A549 (cell line): ENCODE results near the gene AGA. TPM values are rescaled to one million over a fixed set of nuclear protein-coding genes. Genes with fewer than 3 reads are reported as not detected.

ENCODE experiments used
- ATAC-seq, 2 experiments: fragments of 200-7000 bp in 1 of 2; fragments of >200 bp in 1 of 2; cut with Nextera tagmentation in 1 of 2; cut with Tn5 transposase in 1 of 2; 3 replicates each; pipeline versions ENCODE4 v1.8.0 to v1.9.1; 2018 to 2020; ENCODE audit warnings: mild to moderate bottlenecking in 1 of 2, moderate library complexity in 1 of 2
- CTCF ChIA-PET: fragments of 300-600 bp; sonication (Branson Sonifier 250); formaldehyde crosslinking; extraction: SDS; loops from one replicate; lab custom pipeline; 2021; ENCODE audit warnings: antibody characterized with exemption, inconsistent platforms; lab: Yijun Ruan, JAX
- POLR2A ChIA-PET: fragments of 350-600 bp; formaldehyde crosslinking; extraction: SDS; loops from one replicate; lab custom pipeline; 2021; ENCODE audit warnings: antibody characterized with exemption, inconsistent platforms; lab: Yijun Ruan, JAX
- DNase-seq, 2 experiments: peaks; one replicate each; pipeline versions ENCODE4 v3.0.0 to v3.0.0-alpha.2; 2011 to 2016; ENCODE audit warnings: low read depth in 1 of 2, low spot score in 1 of 2
- FAIRE-seq: peaks from 2 replicates; lab custom pipeline; 2011; peaks lifted over from hg19 to GRCh38; lab: Jason Lieb, UNC
- H3K27ac ChIP-seq, 2 experiments: fragments of >200 bp; sonication (Bioruptor Twin); formaldehyde crosslinking; 3 replicates each; pipeline ENCODE4 v1.5.1; 2016 to 2017
- H3K4me1 ChIP-seq: fragments of >200 bp; sonication (Bioruptor Twin); formaldehyde crosslinking; 3 replicates; pipeline ENCODE4 v1.6.1; 2016
- H3K4me2 ChIP-seq: fragments of >200 bp; sonication (Bioruptor Twin); formaldehyde crosslinking; 3 replicates; pipeline ENCODE4 v1.6.1; 2016
- H3K4me3 ChIP-seq: fragments of >200 bp; sonication (Bioruptor Twin); formaldehyde crosslinking; 3 replicates; pipeline ENCODE4 v1.5.1; 2016
- H3K9me3 ChIP-seq: fragments of >200 bp; sonication (Bioruptor Twin); formaldehyde crosslinking; 3 replicates; pipeline ENCODE4 v1.6.1; 2016
- CBX2 ChIP-seq: fragments of 200-600 bp; sonication (generic); IDR thresholded peaks from 2 replicates; pipeline ENCODE4 v1.6.1; 2016; ENCODE audit warnings: low read depth, mild to moderate bottlenecking, borderline replicate concordance
- CHD4 ChIP-seq: fragments of 200-600 bp; sonication (generic); IDR thresholded peaks from 2 replicates; pipeline ENCODE4 v1.6.1; 2016; ENCODE audit warnings: antibody characterized with exemption, mild to moderate bottlenecking, borderline replicate concordance
- EHF ChIP-seq: fragments of 250-450 bp; sonication (Bioruptor Pico); IDR thresholded peaks from 2 replicates; pipeline ENCODE4 v1.5.0; 2020; ENCODE audit warnings: mild to moderate bottlenecking
- EHMT2 ChIP-seq: fragments of 200-600 bp; sonication (generic); IDR thresholded peaks from 2 replicates; pipeline ENCODE4 v1.6.1; 2016; ENCODE audit warnings: antibody characterized with exemption, low read depth, mild to moderate bottlenecking, moderate library complexity
- ESRRA ChIP-seq: fragments of 150-350 bp; IDR thresholded peaks from 2 replicates; pipeline ENCODE4 v1.6.1; 2014; ENCODE audit warnings: mild to moderate bottlenecking, low read length, borderline replicate concordance
- GATA3 ChIP-seq: IDR thresholded peaks from 2 replicates; pipeline ENCODE4 v1.6.1; 2012; ENCODE audit warnings: borderline replicate concordance
- HEYL ChIP-seq: fragments of 250-450 bp; sonication (Bioruptor Pico); IDR thresholded peaks from 2 replicates; pipeline ENCODE4 v1.8.0; 2021; ENCODE audit warnings: mild to moderate bottlenecking, moderate library complexity
- HOXB13 ChIP-seq: fragments of 250-450 bp; sonication (Bioruptor Pico); IDR thresholded peaks from 2 replicates; pipeline ENCODE4 v1.5.0; 2020; ENCODE audit warnings: low read depth, mild to moderate bottlenecking, moderate library complexity
- JUN ChIP-seq, 2 experiments: fragments of >200 bp; sonication (Bioruptor Twin); formaldehyde crosslinking; IDR thresholded peaks; 2 replicates in 1 of 2; 3 replicates in 1 of 2; pipeline ENCODE4 v1.6.1; 2016 to 2017
- MAFK ChIP-seq: fragments of 450-650 bp; IDR thresholded peaks from 2 replicates; pipeline ENCODE4 v1.6.1; 2014; ENCODE audit not compliant: partially characterized antibody
- MAZ ChIP-seq: fragments of 150-350 bp; IDR thresholded peaks from 2 replicates; pipeline ENCODE4 v1.6.1; 2014; ENCODE audit warnings: antibody characterized with exemption, low read depth, low read length, borderline replicate concordance
- PHF8 ChIP-seq: fragments of 200-600 bp; sonication (generic); IDR thresholded peaks from 2 replicates; pipeline ENCODE4 v1.6.1; 2016; ENCODE audit warnings: low read depth, mild to moderate bottlenecking, antibody characterized with exemption, moderate library complexity, borderline replicate concordance
- RARB ChIP-seq: fragments of 250-450 bp; sonication (Bioruptor Pico); IDR thresholded peaks from 2 replicates; pipeline ENCODE4 v1.8.0; 2021; ENCODE audit warnings: mild to moderate bottlenecking, moderate library complexity
- RCOR1 ChIP-seq: fragments of 150-350 bp; IDR thresholded peaks from 2 replicates; pipeline ENCODE4 v1.6.1; 2014; ENCODE audit warnings: antibody characterized with exemption, low read length, low read depth
- SREBF2 ChIP-seq: fragments of 450-650 bp; IDR thresholded peaks from 2 replicates; pipeline ENCODE4 v1.6.1; 2014; ENCODE audit warnings: mild to moderate bottlenecking, moderate library complexity
- ZC3H11A ChIP-seq: fragments of 450-650 bp; IDR thresholded peaks from 2 replicates; pipeline ENCODE4 v1.6.1; 2014; ENCODE audit warnings: antibody characterized with exemption, mild to moderate bottlenecking
- ZSCAN20 ChIP-seq: fragments of 250-450 bp; sonication (Bioruptor Pico); IDR thresholded peaks from 2 replicates; pipeline ENCODE4 v1.8.0; 2022; ENCODE audit warnings: mild to moderate bottlenecking, moderate library complexity
- WGBS: methylation state at CpG from one replicate; pipeline ENCODE4 v1.1.6; 2017; ENCODE audit errors: missing lambda C conversion rate; 5-methylcytosine and 5-hydroxymethylcytosine counted together
- polyA plus RNA-seq, 4 experiments: library from polyadenylated mRNA; depleted of rRNA in 3 of 4; stranded (reverse); fragments of >200 nt; fragmentation: RNase III in 1 of 4; extraction: RNeasy Plus Mini Kit Qiagen cat#74134 plus additional on column Dnase treatment in 1 of 4; gene quantifications; 2 replicates in 3 of 4; 3 replicates in 1 of 4; pipeline ENCODE4 v1.2.3, GENCODE V29; 2011 to 2017
- TF ChIP-seq, protein P1 (sequence below): fragments of 150-350 bp; IDR thresholded peaks from 2 replicates; pipeline ENCODE4 v1.6.1; 2014; ENCODE audit warnings: low read depth, mild to moderate bottlenecking, low read length
- TF ChIP-seq, protein P2 (sequence below): fragments of 250-450 bp; sonication (Bioruptor Pico); IDR thresholded peaks from 2 replicates; pipeline ENCODE4 v1.5.0; 2021; ENCODE audit warnings: mild to moderate bottlenecking, moderate library complexity, borderline replicate concordance
- TF ChIP-seq, protein P3 (sequence below): fragments of 250-450 bp; sonication (Bioruptor Pico); IDR thresholded peaks from 2 replicates; pipeline ENCODE4 v1.5.0; 2020; ENCODE audit warnings: low read depth, mild to moderate bottlenecking, moderate library complexity
- TF ChIP-seq, protein P4 (sequence below): fragments of >200 bp; sonication (Bioruptor Twin); formaldehyde crosslinking; IDR thresholded peaks from 2 replicates; pipeline ENCODE4 v1.6.1; 2016
- TF ChIP-seq, protein P5 (sequence below): fragments of 200-600 bp; sonication (generic); IDR thresholded peaks from 2 replicates; pipeline ENCODE4 v1.6.1; 2016; ENCODE audit warnings: antibody characterized with exemption, mild to moderate bottlenecking, moderate library complexity
- TF ChIP-seq, protein P6 (sequence below): fragments of >200 bp; sonication (Bioruptor Twin); formaldehyde crosslinking; IDR thresholded peaks from 3 replicates; pipeline ENCODE4 v1.5.1; 2016

AGA gene
- polyA plus RNA-seq, 2 of the 4 experiments (the other 2 are of a cell fraction), result 25.1 to 44.0 TPM

DNA sequence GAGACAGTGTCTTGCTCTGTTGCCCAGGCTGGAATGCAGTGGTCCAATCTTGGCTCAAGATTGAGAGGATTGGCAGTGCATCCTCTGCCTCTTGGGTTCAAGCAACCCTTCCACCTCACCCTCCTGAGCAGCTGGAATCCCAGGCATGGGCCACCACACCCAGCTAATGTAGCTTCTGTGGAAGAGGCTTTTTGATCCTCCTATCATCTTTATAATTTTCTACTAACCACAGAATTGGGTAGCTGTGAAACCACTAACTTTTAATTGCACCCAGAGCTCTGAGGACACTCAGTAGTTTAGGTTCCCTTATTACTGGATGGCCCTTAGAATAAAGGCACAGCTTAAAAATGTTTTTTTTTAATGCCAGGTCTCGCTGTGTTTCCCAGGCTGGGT lies 8.9 kb upstream of the AGA start:
- TF ChIP-seq PHF8, result no peak
- TF ChIP-seq, protein P1, sequence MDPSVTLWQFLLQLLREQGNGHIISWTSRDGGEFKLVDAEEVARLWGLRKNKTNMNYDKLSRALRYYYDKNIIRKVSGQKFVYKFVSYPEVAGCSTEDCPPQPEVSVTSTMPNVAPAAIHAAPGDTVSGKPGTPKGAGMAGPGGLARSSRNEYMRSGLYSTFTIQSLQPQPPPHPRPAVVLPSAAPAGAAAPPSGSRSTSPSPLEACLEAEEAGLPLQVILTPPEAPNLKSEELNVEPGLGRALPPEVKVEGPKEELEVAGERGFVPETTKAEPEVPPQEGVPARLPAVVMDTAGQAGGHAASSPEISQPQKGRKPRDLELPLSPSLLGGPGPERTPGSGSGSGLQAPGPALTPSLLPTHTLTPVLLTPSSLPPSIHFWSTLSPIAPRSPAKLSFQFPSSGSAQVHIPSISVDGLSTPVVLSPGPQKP, result no peak
- TF ChIP-seq JUN (IDR thresholded peaks at IDR 0.05), result no peak
- TF ChIP-seq ZSCAN20 (CRISPR knock-in tag), result no peak
- no peak for TF ChIP-seq MAZ
- TF ChIP-seq RARB (CRISPR knock-in tag), result no peak
- no peak for TF ChIP-seq MAFK
- TF ChIP-seq, protein P2, sequence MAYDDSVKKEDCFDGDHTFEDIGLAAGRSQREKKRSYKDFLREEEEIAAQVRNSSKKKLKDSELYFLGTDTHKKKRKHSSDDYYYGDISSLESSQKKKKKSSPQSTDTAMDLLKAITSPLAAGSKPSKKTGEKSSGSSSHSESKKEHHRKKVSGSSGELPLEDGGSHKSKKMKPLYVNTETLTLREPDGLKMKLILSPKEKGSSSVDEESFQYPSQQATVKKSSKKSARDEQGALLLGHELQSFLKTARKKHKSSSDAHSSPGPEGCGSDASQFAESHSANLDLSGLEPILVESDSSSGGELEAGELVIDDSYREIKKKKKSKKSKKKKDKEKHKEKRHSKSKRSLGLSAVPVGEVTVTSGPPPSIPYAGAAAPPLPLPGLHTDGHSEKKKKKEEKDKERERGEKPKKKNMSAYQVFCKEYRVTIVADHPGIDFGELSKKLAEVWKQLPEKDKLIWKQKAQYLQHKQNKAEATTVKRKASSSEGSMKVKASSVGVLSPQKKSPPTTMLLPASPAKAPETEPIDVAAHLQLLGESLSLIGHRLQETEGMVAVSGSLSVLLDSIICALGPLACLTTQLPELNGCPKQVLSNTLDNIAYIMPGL, result no peak
- TF ChIP-seq HOXB13 (CRISPR knock-in tag), result no peak
- TF ChIP-seq EHF (CRISPR knock-in tag), result no peak
- no peak for TF ChIP-seq CHD4
- TF ChIP-seq, protein P3, sequence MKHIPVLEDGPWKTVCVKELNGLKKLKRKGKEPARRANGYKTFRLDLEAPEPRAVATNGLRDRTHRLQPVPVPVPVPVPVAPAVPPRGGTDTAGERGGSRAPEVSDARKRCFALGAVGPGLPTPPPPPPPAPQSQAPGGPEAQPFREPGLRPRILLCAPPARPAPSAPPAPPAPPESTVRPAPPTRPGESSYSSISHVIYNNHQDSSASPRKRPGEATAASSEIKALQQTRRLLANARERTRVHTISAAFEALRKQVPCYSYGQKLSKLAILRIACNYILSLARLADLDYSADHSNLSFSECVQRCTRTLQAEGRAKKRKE (CRISPR knock-in tag), result no peak
- TF ChIP-seq EHMT2, result no peak
- TF ChIP-seq, protein P4, sequence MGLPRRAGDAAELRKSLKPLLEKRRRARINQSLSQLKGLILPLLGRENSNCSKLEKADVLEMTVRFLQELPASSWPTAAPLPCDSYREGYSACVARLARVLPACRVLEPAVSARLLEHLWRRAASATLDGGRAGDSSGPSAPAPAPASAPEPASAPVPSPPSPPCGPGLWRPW, result no peak
- TF ChIP-seq, all 56 proteins: peak for 0
- ChIA-PET CTCF (no interaction called here), POLR2A (interaction anchor here (1.4 kb wide), 1 partner anchor 9 kb away, joined by 7 read pairs; the partner anchor contains the start of gene AGA)
- DNase-seq (no peak), FAIRE-seq (no peak), ATAC-seq (no peak)
- Histone ChIP-seq H3K4me1 (no peaks in the 10 kb centered on the region), H3K4me3 (no peak overlapping the region), H3K9me3 (no peaks in the 10 kb centered on the region), H3K27ac (no peak overlapping the region), H3K4me2 (no peak overlapping the region)
- 67% methylated on average over 1 of the region's 1 CpG for WGBS

DNA sequence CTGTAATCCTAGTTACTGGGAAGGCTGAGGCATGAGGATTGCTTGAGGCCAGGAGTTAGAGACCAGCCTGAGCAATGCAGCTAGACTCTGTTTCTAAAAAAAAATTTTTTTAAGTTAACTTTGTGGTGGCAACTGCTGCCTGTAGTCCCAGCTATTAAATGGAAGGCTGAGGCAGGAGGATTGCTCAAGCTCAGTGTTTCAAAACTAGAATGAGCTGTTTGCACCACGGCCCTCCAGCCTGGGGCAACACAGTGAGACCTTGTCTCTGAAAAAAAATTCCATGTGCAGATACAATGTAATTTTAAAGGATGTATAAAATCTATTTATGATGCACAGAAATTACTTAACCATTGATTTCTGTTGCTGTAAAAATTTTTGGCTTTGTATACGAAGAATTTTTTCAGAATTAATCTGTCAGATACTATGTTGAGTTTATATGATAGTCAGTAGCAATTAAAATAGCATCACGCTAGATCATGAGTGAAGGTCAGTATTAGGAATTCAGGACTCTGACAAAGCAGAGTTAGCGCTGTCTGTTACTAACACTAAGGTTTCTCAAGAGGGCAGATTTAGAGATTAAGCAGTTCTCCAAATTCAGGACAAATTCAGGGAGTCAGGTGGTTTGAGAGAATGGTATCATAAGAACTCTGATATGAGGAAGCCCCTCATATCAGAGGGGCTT lies 8.3 kb upstream of the AGA start:
- ChIA-PET CTCF (interaction anchor here (0.7 to 0.8 kb wide), 2 partner anchors 10 to 43 kb away, joined by 3 read pairs; no protein-coding TSS in a partner anchor), POLR2A (interaction anchor here (1.4 kb wide), 1 partner anchor 8 kb away, joined by 7 read pairs; the partner anchor contains the start of gene AGA)
- ATAC-seq (no peak), DNase-seq (no peak)
- H3K4me1 ChIP-seq, result no peaks in the 10 kb centered on the region
- no peak overlapping the region for H3K4me2 ChIP-seq
- no peak overlapping the region for H3K27ac ChIP-seq
- no peaks in the 10 kb centered on the region for H3K9me3 ChIP-seq
- TF ChIP-seq ESRRA (no peak), CBX2 (no peak), MAZ (no peak), ZC3H11A (no peak), SREBF2 (no peak), GATA3 (no peak), RCOR1 (no peak), HOXB13 (CRISPR knock-in tag) (no peak), HEYL (CRISPR knock-in tag) (no peak)
- TF ChIP-seq, protein P5, sequence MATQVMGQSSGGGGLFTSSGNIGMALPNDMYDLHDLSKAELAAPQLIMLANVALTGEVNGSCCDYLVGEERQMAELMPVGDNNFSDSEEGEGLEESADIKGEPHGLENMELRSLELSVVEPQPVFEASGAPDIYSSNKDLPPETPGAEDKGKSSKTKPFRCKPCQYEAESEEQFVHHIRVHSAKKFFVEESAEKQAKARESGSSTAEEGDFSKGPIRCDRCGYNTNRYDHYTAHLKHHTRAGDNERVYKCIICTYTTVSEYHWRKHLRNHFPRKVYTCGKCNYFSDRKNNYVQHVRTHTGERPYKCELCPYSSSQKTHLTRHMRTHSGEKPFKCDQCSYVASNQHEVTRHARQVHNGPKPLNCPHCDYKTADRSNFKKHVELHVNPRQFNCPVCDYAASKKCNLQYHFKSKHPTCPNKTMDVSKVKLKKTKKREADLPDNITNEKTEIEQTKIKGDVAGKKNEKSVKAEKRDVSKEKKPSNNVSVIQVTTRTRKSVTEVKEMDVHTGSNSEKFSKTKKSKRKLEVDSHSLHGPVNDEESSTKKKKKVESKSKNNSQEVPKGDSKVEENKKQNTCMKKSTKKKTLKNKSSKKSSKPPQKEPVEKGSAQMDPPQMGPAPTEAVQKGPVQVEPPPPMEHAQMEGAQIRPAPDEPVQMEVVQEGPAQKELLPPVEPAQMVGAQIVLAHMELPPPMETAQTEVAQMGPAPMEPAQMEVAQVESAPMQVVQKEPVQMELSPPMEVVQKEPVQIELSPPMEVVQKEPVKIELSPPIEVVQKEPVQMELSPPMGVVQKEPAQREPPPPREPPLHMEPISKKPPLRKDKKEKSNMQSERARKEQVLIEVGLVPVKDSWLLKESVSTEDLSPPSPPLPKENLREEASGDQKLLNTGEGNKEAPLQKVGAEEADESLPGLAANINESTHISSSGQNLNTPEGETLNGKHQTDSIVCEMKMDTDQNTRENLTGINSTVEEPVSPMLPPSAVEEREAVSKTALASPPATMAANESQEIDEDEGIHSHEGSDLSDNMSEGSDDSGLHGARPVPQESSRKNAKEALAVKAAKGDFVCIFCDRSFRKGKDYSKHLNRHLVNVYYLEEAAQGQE, result no peak
- TF ChIP-seq, protein P6, sequence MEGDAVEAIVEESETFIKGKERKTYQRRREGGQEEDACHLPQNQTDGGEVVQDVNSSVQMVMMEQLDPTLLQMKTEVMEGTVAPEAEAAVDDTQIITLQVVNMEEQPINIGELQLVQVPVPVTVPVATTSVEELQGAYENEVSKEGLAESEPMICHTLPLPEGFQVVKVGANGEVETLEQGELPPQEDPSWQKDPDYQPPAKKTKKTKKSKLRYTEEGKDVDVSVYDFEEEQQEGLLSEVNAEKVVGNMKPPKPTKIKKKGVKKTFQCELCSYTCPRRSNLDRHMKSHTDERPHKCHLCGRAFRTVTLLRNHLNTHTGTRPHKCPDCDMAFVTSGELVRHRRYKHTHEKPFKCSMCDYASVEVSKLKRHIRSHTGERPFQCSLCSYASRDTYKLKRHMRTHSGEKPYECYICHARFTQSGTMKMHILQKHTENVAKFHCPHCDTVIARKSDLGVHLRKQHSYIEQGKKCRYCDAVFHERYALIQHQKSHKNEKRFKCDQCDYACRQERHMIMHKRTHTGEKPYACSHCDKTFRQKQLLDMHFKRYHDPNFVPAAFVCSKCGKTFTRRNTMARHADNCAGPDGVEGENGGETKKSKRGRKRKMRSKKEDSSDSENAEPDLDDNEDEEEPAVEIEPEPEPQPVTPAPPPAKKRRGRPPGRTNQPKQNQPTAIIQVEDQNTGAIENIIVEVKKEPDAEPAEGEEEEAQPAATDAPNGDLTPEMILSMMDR, result no peak
- TF ChIP-seq, all 56 proteins: peak for 0
- H3K4me3 ChIP-seq, result no peak overlapping the region
- WGBS, result 75% methylated on average over 4 of the region's 4 CpGs
- no peak for FAIRE-seq
